GM23248 (cell line): ENCODE data around the gene GOLGA6L1.
"Not testable (repeated sequence)": the region's sequence is repeated elsewhere in the genome, so short reads cannot be mapped to it uniquely, and the experiment has no call there.

Source experiments
- EZH2 ChIP-seq: fragments of 200-600 bp; sonication (generic); IDR thresholded peaks from 2 replicates; pipeline ENCODE4 v1.6.1; 2018; ENCODE audit warnings: antibody characterized with exemption, mild to moderate bottlenecking; ENCODE audit not compliant: insufficient read depth, poor library complexity, severe bottlenecking
- EZH2phosphoT487 ChIP-seq: fragments of 200-600 bp; sonication (generic); IDR thresholded peaks from 2 replicates; pipeline ENCODE4 v1.6.1; 2018; ENCODE audit warnings: antibody characterized with exemption, moderate library complexity, mild to moderate bottlenecking, low read depth; ENCODE audit not compliant: insufficient read depth

- not testable (repeated sequence) for TF ChIP-seq EZH2, EZH2phosphoT487
Observed at GRCh38 chr15:23136722-23137121, at the start of gene GOLGA6L1.
